ENCODE results near the gene NOPCHAP1.

The NOPCHAP1 gene

GRCh38 chr12:105018012-105018411 is 31.9 kb downstream of the NOPCHAP1 start:
- DNase-seq (ENCODE audit: low read depth in 2 of 3, low spot score in 1 of 3): no peak

GRCh38 chr12:105018776-105019175 is 32.7 kb downstream of the NOPCHAP1 start:
- DNase-seq (ENCODE audit: low read depth in 2 of 3, low spot score in 1 of 3): no peak

- DNase-seq (ENCODE audit: low read depth in 2 of 3, low spot score in 1 of 3): no peak
These were observed 34.3 kb downstream of the NOPCHAP1 start for GRCh38 chr12:105020241-105020962.

- DNase-seq (ENCODE audit: low read depth in 2 of 3, low spot score in 1 of 3): no peak
These were observed 38.8 kb downstream of the NOPCHAP1 start for GRCh38 chr12:105024928-105025327.

- DNase-seq (ENCODE audit: low read depth in 2 of 3, low spot score in 1 of 3): no peak
These were observed 39.8 kb downstream of the NOPCHAP1 start for GRCh38 chr12:105025890-105026289.

GRCh38 chr12:105026411-105026810 is 40.3 kb downstream of the NOPCHAP1 start:
- no peak for DNase-seq (ENCODE audit: low read depth in 2 of 3, low spot score in 1 of 3)

GRCh38 chr12:105030820-105031807 is 45.0 kb downstream of the NOPCHAP1 start:
- DNase-seq (ENCODE audit: low read depth in 2 of 3, low spot score in 1 of 3): no peak

GRCh38 chr12:105032703-105033357 is 46.7 kb downstream of the NOPCHAP1 start:
- DNase-seq (ENCODE audit: low read depth in 2 of 3, low spot score in 1 of 3): no peak

- DNase-seq (ENCODE audit: low read depth in 2 of 3, low spot score in 1 of 3): no peak
These were observed 47.7 kb downstream of the NOPCHAP1 start for GRCh38 chr12:105033851-105034250.

All from stimulated activated CD4-positive, alpha-beta T cell treated with anti-CD3 and anti-CD28 coated beads, Interleukin-12 subunit alpha, Interleukin-12 subunit beta, amount 100 ng/mL, for 48 hours (primary cell).